ENCODE measurements around the gene SLC17A8.
"Not testable (repeated sequence)": the region's sequence is repeated elsewhere in the genome, so short reads cannot be mapped to it uniquely, and the experiment has no call there.

The SLC17A8 gene

GRCh38 chr12:100356644-100357223 is at the start of gene SLC17A8:
SLC17A8 (plus strand) TSS chr12:100357074; CDS start chr12:100357392, 318 bp downstream.
- no peak for DNase-seq (ENCODE audit: low read depth)

GRCh38 chr12:100308138-100308537 is 48.7 kb upstream of the SLC17A8 start:
- not testable (repeated sequence) for DNase-seq (ENCODE audit: low read depth)

GRCh38 chr12:100311317-100311716 is 45.6 kb upstream of the SLC17A8 start:
- DNase-seq (ENCODE audit: low read depth), result no peak

- DNase-seq (ENCODE audit: low read depth), result no peak
These were observed 39.5 kb upstream of the SLC17A8 start for GRCh38 chr12:100317371-100317770.

- no peak for DNase-seq (ENCODE audit: low read depth)
These were observed 32.4 kb upstream of the SLC17A8 start for GRCh38 chr12:100324498-100324897.

GRCh38 chr12:100326208-100326607 is 30.7 kb upstream of the SLC17A8 start:
- no peak for DNase-seq (ENCODE audit: low read depth)

- DNase-seq (ENCODE audit: low read depth), result no peak
These were observed 27.1 kb upstream of the SLC17A8 start for GRCh38 chr12:100329800-100330199.

- DNase-seq (ENCODE audit: low read depth), result no peak
These were observed 25.0 kb upstream of the SLC17A8 start for GRCh38 chr12:100331871-100332270.

- no peak for DNase-seq (ENCODE audit: low read depth)
These were observed 24.0 kb upstream of the SLC17A8 start for GRCh38 chr12:100332852-100333251.

GRCh38 chr12:100337299-100337698 is 19.6 kb upstream of the SLC17A8 start:
- DNase-seq (ENCODE audit: low read depth), result no peak

GRCh38 chr12:100337727-100338126 is 19.1 kb upstream of the SLC17A8 start:
- no peak for DNase-seq (ENCODE audit: low read depth)

- no peak for DNase-seq (ENCODE audit: low read depth)
These were observed 17.8 kb upstream of the SLC17A8 start for GRCh38 chr12:100339071-100339470.

- DNase-seq (ENCODE audit: low read depth), result not testable (repeated sequence)
These were observed 14.0 kb upstream of the SLC17A8 start for GRCh38 chr12:100342897-100343296.

- not testable (repeated sequence) for DNase-seq (ENCODE audit: low read depth)
These were observed 12.5 kb upstream of the SLC17A8 start for GRCh38 chr12:100344351-100344750.

- DNase-seq (ENCODE audit: low read depth), result no peak
These were observed 11.7 kb upstream of the SLC17A8 start for GRCh38 chr12:100345020-100345767.

- no peak for DNase-seq (ENCODE audit: low read depth)
These were observed 10.2 kb upstream of the SLC17A8 start for GRCh38 chr12:100346660-100347059.

- DNase-seq (ENCODE audit: low read depth), result no peak
These were observed 8.0 kb upstream of the SLC17A8 start for GRCh38 chr12:100348657-100349454.

GRCh38 chr12:100359248-100359647 is 2.4 kb downstream of the SLC17A8 start:
- DNase-seq (ENCODE audit: low read depth), result no peak

- DNase-seq (ENCODE audit: low read depth), result no peak
These were observed 2.9 kb downstream of the SLC17A8 start for GRCh38 chr12:100359822-100360221.

- no peak for DNase-seq (ENCODE audit: low read depth)
These were observed 3.6 kb downstream of the SLC17A8 start for GRCh38 chr12:100360450-100360849.

GRCh38 chr12:100364324-100364723 is 7.5 kb downstream of the SLC17A8 start:
- DNase-seq (ENCODE audit: low read depth), result no peak

GRCh38 chr12:100365411-100365810 is 8.5 kb downstream of the SLC17A8 start:
- DNase-seq (ENCODE audit: low read depth), result no peak

GRCh38 chr12:100368066-100368465 is 11.2 kb downstream of the SLC17A8 start:
- no peak for DNase-seq (ENCODE audit: low read depth)
